Measurements from ENCODE around the gene VPS13C.

GRCh38 chr15:61936528-61937195, 123.6 kb downstream of the VPS13C start:
- TF ChIP-seq ZNF274 (IDR thresholded peaks at IDR 0.05; ENCODE audit: low read depth, low read length) (no peak), YY1 (IDR thresholded peaks at IDR 0.05; ENCODE audit: insufficient read depth, insufficient read length) (no peak)

Data from NT2/D1 (cell line).